HEK293 (cell line): Measurements from ENCODE around the gene GYG1.
A peak's percentile ranks its signal among the peaks of the same experiment; 100 is the strongest.

ENCODE experiments used
- CTCF ChIA-PET: fragments of 350-600 bp; formaldehyde crosslinking; extraction: SDS; loops from one replicate; lab custom pipeline; 2021; ENCODE audit warnings: antibody characterized with exemption; lab: Yijun Ruan, JAX
- POLR2A ChIA-PET: fragments of 300-600 bp; formaldehyde crosslinking; extraction: SDS; loops from one replicate; lab custom pipeline; 2020; ENCODE audit warnings: antibody characterized with exemption, inconsistent platforms; lab: Yijun Ruan, JAX
- H3K27ac ChIP-seq: fragments of 200-500 bp; sonication (Bioruptor generic); 2 replicates; pipeline ENCODE4 v1.5.1; 2014; ENCODE audit warnings: low read depth, low read length, control low read depth, inconsistent platforms; ENCODE audit errors: extremely low read depth
- H3K36me3 ChIP-seq, 2 experiments: fragments of 200-500 bp in 1 of 2; sonication (Bioruptor generic) in 1 of 2; 1 replicate in 1 of 2; 2 replicates in 1 of 2; pipeline ENCODE4 v1.5.1; 2014 to 2017; ENCODE audit warnings: inconsistent platforms in 2 of 2, low read length in 2 of 2; ENCODE audit not compliant: control insufficient read depth in 2 of 2, insufficient read depth in 1 of 2
- H3K4me1 ChIP-seq: fragments of 200-500 bp; sonication (Bioruptor generic); 2 replicates; pipeline ENCODE4 v1.5.1; 2014; ENCODE audit warnings: mild to moderate bottlenecking, low read length, inconsistent platforms; ENCODE audit not compliant: control insufficient read depth, insufficient read depth
- H3K4me3 ChIP-seq: 2 replicates; pipeline ENCODE4 v1.5.1; 2011; ENCODE audit warnings: low read depth, mild to moderate bottlenecking, control low read depth, low read length, moderate library complexity
- H3K9me3 ChIP-seq: fragments of 200-500 bp; sonication (Bioruptor generic); 2 replicates; pipeline ENCODE4 v1.5.1; 2014; ENCODE audit warnings: low read depth, low read length, inconsistent platforms; ENCODE audit not compliant: control insufficient read depth, insufficient read depth
- CTCF ChIP-seq: fragments of 450-650 bp; formaldehyde crosslinking; IDR thresholded peaks from 2 replicates; pipeline ENCODE4 v1.5.1; 2016; ENCODE audit warnings: missing biosample characterization, missing genetic modification characterization
- MEIS1 ChIP-seq: sonication (generic); formaldehyde crosslinking; IDR thresholded peaks from 2 replicates; pipeline ENCODE4 v1.8.1; 2022; ENCODE audit warnings: missing genetic modification reagents, mild to moderate bottlenecking, borderline replicate concordance
- PATZ1 ChIP-seq: fragments of 450-650 bp; formaldehyde crosslinking; IDR thresholded peaks from 2 replicates; pipeline ENCODE4 v1.5.1; 2016; ENCODE audit warnings: missing biosample characterization, missing genetic modification characterization
- PRDM4 ChIP-seq: fragments of 450-650 bp; formaldehyde crosslinking; IDR thresholded peaks from 2 replicates; pipeline ENCODE4 v1.5.1; 2017; ENCODE audit warnings: missing biosample characterization, missing genetic modification characterization
- PRDM6 ChIP-seq: fragments of 450-650 bp; formaldehyde crosslinking; IDR thresholded peaks from 2 replicates; pipeline ENCODE4 v1.5.1; 2017; ENCODE audit warnings: missing biosample characterization, missing genetic modification characterization
- REPIN1 ChIP-seq: fragments of 450-650 bp; formaldehyde crosslinking; IDR thresholded peaks from 2 replicates; pipeline ENCODE4 v1.5.1; 2017; ENCODE audit warnings: missing biosample characterization, missing genetic modification characterization, low read depth
- REST ChIP-seq: fragments of 450-650 bp; formaldehyde crosslinking; IDR thresholded peaks from 2 replicates; pipeline ENCODE4 v1.5.1; 2016; ENCODE audit warnings: missing biosample characterization, missing genetic modification characterization
- SP7 ChIP-seq: fragments of 450-650 bp; formaldehyde crosslinking; IDR thresholded peaks from 2 replicates; pipeline ENCODE4 v1.5.1; 2016; ENCODE audit warnings: missing biosample characterization, missing genetic modification characterization
- TRIM28 ChIP-seq: IDR thresholded peaks from 2 replicates; pipeline ENCODE4 v1.6.1; 2011; ENCODE audit warnings: low read length, control low read depth, borderline replicate concordance
- ZBTB20 ChIP-seq: fragments of 450-650 bp; formaldehyde crosslinking; IDR thresholded peaks from 2 replicates; pipeline ENCODE4 v1.5.1; 2016; ENCODE audit warnings: missing biosample characterization, missing genetic modification characterization
- ZNF155 ChIP-seq: fragments of 450-650 bp; formaldehyde crosslinking; IDR thresholded peaks from 2 replicates; pipeline ENCODE4 v1.5.1; 2016; ENCODE audit warnings: missing biosample characterization, missing genetic modification characterization
- ZNF157 ChIP-seq: fragments of 450-650 bp; formaldehyde crosslinking; IDR thresholded peaks from 2 replicates; pipeline ENCODE4 v1.5.1; 2016; ENCODE audit warnings: missing biosample characterization, missing genetic modification characterization
- ZNF248 ChIP-seq: fragments of 450-650 bp; formaldehyde crosslinking; IDR thresholded peaks from 2 replicates; pipeline ENCODE4 v1.5.1; 2017; ENCODE audit warnings: missing biosample characterization, missing genetic modification characterization
- ZNF26 ChIP-seq: fragments of 450-650 bp; formaldehyde crosslinking; IDR thresholded peaks from 2 replicates; pipeline ENCODE4 v1.5.1; 2016; ENCODE audit warnings: missing biosample characterization, missing genetic modification characterization
- ZNF362 ChIP-seq: fragments of 450-650 bp; formaldehyde crosslinking; IDR thresholded peaks from 2 replicates; pipeline ENCODE4 v1.5.1; 2016; ENCODE audit warnings: missing biosample characterization, missing genetic modification characterization
- ZNF785 ChIP-seq: fragments of 450-650 bp; formaldehyde crosslinking; IDR thresholded peaks from 2 replicates; pipeline ENCODE4 v1.5.1; 2016; ENCODE audit warnings: missing biosample characterization, missing genetic modification characterization
- ZNF843 ChIP-seq: fragments of 450-650 bp; formaldehyde crosslinking; IDR thresholded peaks from 2 replicates; pipeline ENCODE4 v1.5.1; 2016; ENCODE audit warnings: missing biosample characterization, missing genetic modification characterization

The GYG1 gene

GRCh38 chr3:148954981-148955380, 36.4 kb upstream of the GYG1 start:
- no peak overlapping the region for H3K27ac ChIP-seq
- no peaks in the 10 kb centered on the region for H3K36me3 ChIP-seq
- TF ChIP-seq MEIS1: no peak
- TF ChIP-seq ZNF362 (tag by site-specific recombination): no peak
- no peak for TF ChIP-seq ZNF155 (tag by site-specific recombination)
- TF ChIP-seq ZNF157 (tag by site-specific recombination): no peak
- no peak for TF ChIP-seq ZNF785 (tag by site-specific recombination)
- no peak for TF ChIP-seq PATZ1 (tag by site-specific recombination)
- no peak for TF ChIP-seq SP7 (tag by site-specific recombination)
- no peak for TF ChIP-seq REPIN1
- TF ChIP-seq PRDM4: no peak
- TF ChIP-seq ZNF843: no peak
- TF ChIP-seq ZBTB20 (tag by site-specific recombination): no peak
- no peak for TF ChIP-seq ZNF248 (tag by site-specific recombination)
- no peak for TF ChIP-seq REST (tag by site-specific recombination)
- TF ChIP-seq TRIM28: no peak
- H3K9me3 ChIP-seq: no peaks in the 10 kb centered on the region
- CTCF ChIA-PET: interaction anchor here (0.5 to 3.7 kb wide), 27 partner anchors 9 to 1842 kb away, joined by 3 to 45 read pairs (median 4); no protein-coding TSS in a partner anchor
- POLR2A ChIA-PET: interaction anchor here (0.9 to 1.1 kb wide), 2 partner anchors 93 to 165 kb away, joined by 3 read pairs; no protein-coding TSS in a partner anchor
- H3K4me3 ChIP-seq: no peak overlapping the region
- H3K4me1 ChIP-seq: no peaks in the 10 kb centered on the region

- POLR2A ChIA-PET: interaction anchor here (0.9 to 1.1 kb wide), 2 partner anchors 93 to 165 kb away, joined by 3 read pairs; no protein-coding TSS in a partner anchor
- H3K4me3 ChIP-seq: no peak overlapping the region
- TF ChIP-seq ZNF26 (tag by site-specific recombination) (no peak), CTCF (tag by site-specific recombination) (0 out of 2 replicates have a peak, but pooled peaks have one; percentile 29), PRDM6 (no peak), ZNF362 (tag by site-specific recombination) (peak; percentile 93)
Observed at GRCh38 chr3:148955544-148956346, 35.6 kb upstream of the GYG1 start.

More at GRCh38 chr3:148955544-148956346, 35.6 kb upstream of the GYG1 start:
- no peaks in the 10 kb centered on the region for H3K4me1 ChIP-seq
- H3K27ac ChIP-seq: no peak overlapping the region
- H3K36me3 ChIP-seq: no peaks in the 10 kb centered on the region
- CTCF ChIA-PET: interaction anchor here (0.5 to 3.7 kb wide), 27 partner anchors 9 to 1842 kb away, joined by 3 to 45 read pairs (median 4); no protein-coding TSS in a partner anchor
- H3K9me3 ChIP-seq: no peaks in the 10 kb centered on the region
